GM12872 (cell line): ENCODE measurements around the gene NSMCE1.

Experiments used
- TF ChIP-seq, protein P1 (sequence below): IDR thresholded peaks from 3 replicates; pipeline ENCODE4 v1.5.1; 2011; ENCODE audit warnings: low read depth, mild to moderate bottlenecking, low read length, moderate library complexity; ENCODE audit not compliant: insufficient read depth

NSMCE1 gene

DNA sequence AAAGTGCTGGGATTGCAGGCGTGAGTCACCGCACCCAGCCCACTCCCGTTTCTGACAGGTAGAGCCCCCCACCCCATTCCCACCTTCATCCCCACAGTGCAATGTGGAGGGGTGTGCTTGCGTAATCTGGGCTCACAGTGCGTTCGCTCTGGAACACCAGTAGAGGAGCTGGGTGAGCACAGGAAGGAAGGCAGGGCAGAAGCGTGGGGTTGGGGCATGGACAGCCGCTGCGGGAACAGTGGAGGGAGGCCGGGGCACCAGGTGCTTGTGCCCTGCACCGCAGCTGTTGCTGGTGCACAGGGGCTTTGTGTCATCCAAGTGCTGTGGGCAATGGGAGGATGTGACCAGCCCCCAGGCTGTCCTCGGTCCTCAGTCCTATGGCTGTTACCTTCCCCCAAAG lies 40.5 kb downstream of the NSMCE1 start:
- TF ChIP-seq, protein P1, sequence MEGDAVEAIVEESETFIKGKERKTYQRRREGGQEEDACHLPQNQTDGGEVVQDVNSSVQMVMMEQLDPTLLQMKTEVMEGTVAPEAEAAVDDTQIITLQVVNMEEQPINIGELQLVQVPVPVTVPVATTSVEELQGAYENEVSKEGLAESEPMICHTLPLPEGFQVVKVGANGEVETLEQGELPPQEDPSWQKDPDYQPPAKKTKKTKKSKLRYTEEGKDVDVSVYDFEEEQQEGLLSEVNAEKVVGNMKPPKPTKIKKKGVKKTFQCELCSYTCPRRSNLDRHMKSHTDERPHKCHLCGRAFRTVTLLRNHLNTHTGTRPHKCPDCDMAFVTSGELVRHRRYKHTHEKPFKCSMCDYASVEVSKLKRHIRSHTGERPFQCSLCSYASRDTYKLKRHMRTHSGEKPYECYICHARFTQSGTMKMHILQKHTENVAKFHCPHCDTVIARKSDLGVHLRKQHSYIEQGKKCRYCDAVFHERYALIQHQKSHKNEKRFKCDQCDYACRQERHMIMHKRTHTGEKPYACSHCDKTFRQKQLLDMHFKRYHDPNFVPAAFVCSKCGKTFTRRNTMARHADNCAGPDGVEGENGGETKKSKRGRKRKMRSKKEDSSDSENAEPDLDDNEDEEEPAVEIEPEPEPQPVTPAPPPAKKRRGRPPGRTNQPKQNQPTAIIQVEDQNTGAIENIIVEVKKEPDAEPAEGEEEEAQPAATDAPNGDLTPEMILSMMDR: no peak

DNA sequence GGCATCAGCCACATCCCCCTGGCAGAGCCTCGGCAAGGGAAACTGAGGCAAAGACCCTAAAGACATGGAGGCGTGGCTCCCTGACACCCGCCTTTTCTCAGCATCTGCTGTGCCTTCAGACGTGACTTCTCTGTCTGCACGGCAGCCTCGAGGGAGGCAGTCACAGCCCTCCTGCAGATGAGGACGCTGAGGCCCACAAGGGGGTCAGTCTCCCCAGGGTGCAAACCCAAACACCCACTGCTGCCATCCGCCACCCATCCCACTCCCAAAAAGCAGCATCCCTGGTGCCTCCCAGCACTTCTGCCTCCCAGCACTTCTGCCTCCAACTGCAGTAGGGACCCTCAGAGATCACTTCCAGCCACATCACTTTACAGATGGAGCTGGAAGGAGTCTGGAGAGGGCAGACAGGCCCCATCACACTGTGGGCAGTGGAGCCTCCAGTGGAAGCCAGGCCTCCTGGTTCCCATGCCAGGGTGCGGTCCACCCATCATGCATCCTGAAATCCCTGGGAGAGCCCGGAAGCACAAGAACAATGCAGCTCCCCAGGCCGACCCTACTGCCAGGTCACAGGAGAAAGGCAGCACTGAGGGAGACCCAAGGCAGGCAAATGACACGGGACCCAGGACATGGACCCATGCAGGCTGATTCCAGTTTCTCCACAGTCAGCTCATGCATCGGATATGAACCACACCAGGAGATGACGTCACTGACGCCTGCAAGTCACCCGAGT lies 41.4 kb downstream of the NSMCE1 start:
- TF ChIP-seq, protein P1: no peak

- TF ChIP-seq, protein P1: no peak
Measured at GRCh38 chr16:27226476-27226875, 42.1 kb downstream of the NSMCE1 start.

GRCh38 chr16:27225536-27226360 lies 42.8 kb downstream of the NSMCE1 start:
- TF ChIP-seq, protein P1: no peak

GRCh38 chr16:27224741-27225300 lies 43.8 kb downstream of the NSMCE1 start:
- TF ChIP-seq, protein P1: no peak

DNA sequence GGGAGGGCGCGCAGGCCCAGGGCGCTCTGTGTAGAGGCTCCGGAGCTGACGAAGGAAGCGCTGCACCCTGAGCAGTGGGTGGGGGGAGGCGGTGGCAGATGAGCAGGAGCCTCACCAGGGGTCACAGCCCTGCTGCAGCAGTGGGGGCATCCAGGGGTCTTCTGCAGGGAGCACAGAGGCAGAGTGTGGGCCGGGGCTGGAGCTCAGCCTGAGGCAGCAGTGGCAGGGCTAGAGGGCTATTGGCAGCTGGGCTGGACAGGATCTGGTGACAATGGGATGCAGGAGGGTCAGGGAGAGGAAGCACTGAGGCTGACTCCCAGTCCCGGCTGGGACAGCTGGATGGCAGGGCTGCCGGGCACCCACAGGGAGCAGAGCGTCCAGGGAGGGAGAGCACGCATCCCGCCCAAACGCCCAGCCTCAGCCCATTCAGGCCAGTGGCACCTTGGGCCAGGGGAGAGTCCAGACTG lies 44.3 kb downstream of the NSMCE1 start:
- TF ChIP-seq, protein P1: no peak

DNA sequence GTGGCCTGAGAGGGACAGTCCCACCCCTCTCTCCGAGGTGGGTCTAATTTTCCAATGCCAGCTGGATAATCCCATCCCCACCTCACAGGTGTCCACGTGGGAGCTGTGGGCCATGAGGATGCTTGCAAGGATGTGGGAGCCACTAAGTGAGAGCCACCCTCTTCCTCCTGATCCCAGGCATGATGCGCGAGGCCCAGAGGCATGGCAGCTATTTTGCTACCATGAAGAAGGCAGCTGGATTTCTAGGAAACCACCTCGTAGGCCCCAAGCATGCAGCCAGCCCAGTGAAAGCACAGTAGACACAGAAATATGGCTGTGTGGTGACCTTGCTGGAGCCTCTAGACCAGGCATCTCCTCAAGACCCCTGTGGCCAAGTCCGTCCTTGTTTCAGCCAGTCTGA lies 44.9 kb downstream of the NSMCE1 start:
- TF ChIP-seq, protein P1: no peak
